RKO (cell line): Measurements from ENCODE around the gene PDE7B.

Source experiments
- DNase-seq: peaks from one replicate; pipeline ENCODE4 v3.0.0-alpha.2; 2016; ENCODE audit warnings: low spot score

Gene PDE7B

GRCh38 chr6:135890876-135891275, 39.4 kb downstream of the PDE7B start:
- DNase-seq = no peak

- DNase-seq = no peak
Observed at GRCh38 chr6:135891710-135892109, 40.2 kb downstream of the PDE7B start.

- DNase-seq = no peak
Observed at GRCh38 chr6:135895231-135895911, 43.9 kb downstream of the PDE7B start.

- no peak for DNase-seq
Observed at GRCh38 chr6:135897087-135897486, 45.6 kb downstream of the PDE7B start.

GRCh38 chr6:135901774-135902524, 50.4 kb downstream of the PDE7B start:
- DNase-seq = no peak

- no peak for DNase-seq
Observed at GRCh38 chr6:135902756-135903331, 51.3 kb downstream of the PDE7B start.

GRCh38 chr6:135904666-135905065, 53.2 kb downstream of the PDE7B start:
- peak; percentile 8 for DNase-seq

GRCh38 chr6:135905604-135906300, 54.3 kb downstream of the PDE7B start:
- DNase-seq = no peak

GRCh38 chr6:135906542-135906941, 55.0 kb downstream of the PDE7B start:
- no peak for DNase-seq

- DNase-seq = no peak
Observed at GRCh38 chr6:135906972-135907465, 55.5 kb downstream of the PDE7B start.

GRCh38 chr6:135909737-135910387, 58.4 kb downstream of the PDE7B start:
- DNase-seq = peak; percentile 32

- no peak for DNase-seq
Observed at GRCh38 chr6:135910790-135911618, 59.5 kb downstream of the PDE7B start.

GRCh38 chr6:135913785-135914184, 62.3 kb downstream of the PDE7B start:
- no peak for DNase-seq

GRCh38 chr6:135919026-135919425, 67.5 kb downstream of the PDE7B start:
- no peak for DNase-seq

GRCh38 chr6:135920689-135921088, 69.2 kb downstream of the PDE7B start:
- no peak for DNase-seq

GRCh38 chr6:135921188-135921587, 69.7 kb downstream of the PDE7B start:
- DNase-seq = no peak

GRCh38 chr6:135922174-135922573, 70.7 kb downstream of the PDE7B start:
- DNase-seq = peak; percentile 73

GRCh38 chr6:135922746-135923145, 71.2 kb downstream of the PDE7B start:
- no peak for DNase-seq

GRCh38 chr6:135932651-135933050, 81.2 kb downstream of the PDE7B start:
- DNase-seq = no peak

- DNase-seq = no peak
Observed at GRCh38 chr6:135935941-135936601, 84.6 kb downstream of the PDE7B start.
